IMR-90 (cell line): Measurements from ENCODE around the gene CYP46A1. TPM values are rescaled to one million over a fixed set of nuclear protein-coding genes. Genes with fewer than 3 reads are reported as not detected.

Source experiments
- ATAC-seq: fragments of 200-7000 bp; cut with Tn5 transposase; 2 replicates; pipeline ENCODE4 v1.9.1; 2020; ENCODE audit warnings: low read depth, mild to moderate bottlenecking, moderate library complexity
- BruUV-seq: library from RNA; stranded (reverse); fragments of 400-500 nt; replicated peaks from 2 replicates; lab custom pipeline; 2021; lab: Mats Ljungman, UMichigan
- CTCF ChIA-PET: fragments of 300-600 bp; formaldehyde crosslinking; extraction: SDS; loops from one replicate; lab custom pipeline; 2021; ENCODE audit warnings: antibody characterized with exemption; lab: Yijun Ruan, JAX
- POLR2A ChIA-PET: fragments of 300-600 bp; sonication (Branson Sonifier 250); formaldehyde crosslinking; loops from one replicate; lab custom pipeline; 2022; ENCODE audit warnings: antibody characterized with exemption; ENCODE audit not compliant: unreplicated experiment; lab: Charles Lee
- DNase-seq: peaks from one replicate; pipeline ENCODE4 v3.0.0; 2013
- H2AFZ ChIP-seq: replicated peaks from 2 replicates; pipeline ENCODE3; 2013; ENCODE audit warnings: low read length, mild to moderate bottlenecking; ENCODE audit not compliant: poor library complexity
- H2AK5ac ChIP-seq: 2 replicates; pipeline ENCODE4 v1.6.1; 2013; ENCODE audit warnings: low read depth, low read length, inconsistent platforms
- H2AK9ac ChIP-seq: replicated peaks from 2 replicates; pipeline ENCODE3; 2013; ENCODE audit warnings: mild to moderate bottlenecking, low read depth, low read length, moderate library complexity; ENCODE audit not compliant: poor library complexity
- H2BK120ac ChIP-seq: 2 replicates; pipeline ENCODE4 v1.6.1; 2013; ENCODE audit warnings: low read depth, low read length, inconsistent platforms
- H2BK15ac ChIP-seq: 3 replicates; pipeline ENCODE4 v1.6.1; 2013; ENCODE audit warnings: low read depth, low read length, inconsistent platforms
- H2BK20ac ChIP-seq: 2 replicates; pipeline ENCODE4 v1.6.1; 2013; ENCODE audit warnings: low read depth, mild to moderate bottlenecking, inconsistent platforms, low read length, moderate library complexity
- H2BK5ac ChIP-seq: 2 replicates; pipeline ENCODE4 v1.6.1; 2013; ENCODE audit warnings: mild to moderate bottlenecking, low read depth, low read length, inconsistent platforms; ENCODE audit not compliant: poor library complexity, severe bottlenecking
- H3K14ac ChIP-seq: replicated peaks from 2 replicates; pipeline ENCODE4 v1.6.1; 2013; ENCODE audit warnings: low read depth, low read length, inconsistent platforms
- H3K18ac ChIP-seq: 2 replicates; pipeline ENCODE4 v1.6.1; 2013; ENCODE audit warnings: low read depth, low read length, control low read depth
- H3K23ac ChIP-seq: 2 replicates; pipeline ENCODE4 v1.6.1; 2013; ENCODE audit warnings: low read depth, low read length, inconsistent platforms
- H3K27ac ChIP-seq: 2 replicates; pipeline ENCODE4 v1.5.1; 2013; ENCODE audit warnings: mild to moderate bottlenecking, control low read depth, low read length; ENCODE audit not compliant: insufficient read depth
- H3K27me3 ChIP-seq: 2 replicates; pipeline ENCODE4 v1.6.1; 2013; ENCODE audit warnings: low read length; ENCODE audit not compliant: control insufficient read depth, insufficient read depth
- H3K36me3 ChIP-seq: 2 replicates; pipeline ENCODE4 v1.6.1; 2013; ENCODE audit warnings: low read length, mixed read lengths; ENCODE audit not compliant: control insufficient read depth, insufficient read depth
- H3K4ac ChIP-seq: 2 replicates; pipeline ENCODE4 v1.6.1; 2013; ENCODE audit warnings: low read depth, low read length, inconsistent platforms
- H3K4me1 ChIP-seq: 2 replicates; pipeline ENCODE4 v1.6.1; 2013; ENCODE audit warnings: low read length, mixed read lengths; ENCODE audit not compliant: control insufficient read depth, insufficient read depth
- H3K4me2 ChIP-seq: 2 replicates; pipeline ENCODE4 v1.6.1; 2013; ENCODE audit warnings: low read depth, mild to moderate bottlenecking, control low read depth, low read length, moderate library complexity
- H3K4me3 ChIP-seq: 2 replicates; pipeline ENCODE4 v1.5.1; 2013; ENCODE audit warnings: low read depth, mild to moderate bottlenecking, control low read depth, low read length, moderate library complexity; ENCODE audit not compliant: insufficient read depth
- H3K56ac ChIP-seq: 2 replicates; pipeline ENCODE4 v1.6.1; 2013; ENCODE audit warnings: low read length, inconsistent platforms; ENCODE audit not compliant: insufficient read depth; ENCODE audit errors: extremely low read depth
- H3K79me1 ChIP-seq, 2 experiments: 2 replicates each; pipeline ENCODE4 v1.6.1; 2013; ENCODE audit warnings: low read length in 2 of 2, inconsistent platforms in 1 of 2, low read depth in 1 of 2
- H3K9ac ChIP-seq: 2 replicates; pipeline ENCODE4 v1.6.1; 2013; ENCODE audit warnings: low read depth, low read length, control low read depth
- H3K9me1 ChIP-seq: 2 replicates; pipeline ENCODE4 v1.6.1; 2013; ENCODE audit warnings: low read length, inconsistent platforms; ENCODE audit not compliant: insufficient read depth
- H3K9me3 ChIP-seq: 2 replicates; pipeline ENCODE4 v1.6.1; 2013; ENCODE audit warnings: low read length; ENCODE audit not compliant: control insufficient read depth, insufficient read depth
- H4K20me1 ChIP-seq: 2 replicates; pipeline ENCODE4 v1.6.1; 2013; ENCODE audit warnings: low read length, inconsistent platforms; ENCODE audit not compliant: insufficient read depth
- H4K5ac ChIP-seq: 2 replicates; pipeline ENCODE4 v1.6.1; 2013; ENCODE audit warnings: mild to moderate bottlenecking, low read depth, low read length, control low read depth
- H4K8ac ChIP-seq, 2 experiments: 2 replicates each; pipeline ENCODE4 v1.6.1; 2013; ENCODE audit warnings: low read depth in 2 of 2, low read length in 2 of 2, control low read depth in 1 of 2, inconsistent platforms in 1 of 2
- H4K91ac ChIP-seq: 2 replicates; pipeline ENCODE4 v1.6.1; 2013; ENCODE audit warnings: low read depth, low read length, inconsistent platforms; ENCODE audit not compliant: insufficient read depth
- BHLHE40 ChIP-seq: fragments of 150-350 bp; IDR thresholded peaks from 2 replicates; pipeline ENCODE4 v1.6.1; 2016; ENCODE audit warnings: mild to moderate bottlenecking, low read depth, low read length
- CEBPB ChIP-seq: IDR thresholded peaks from 2 replicates; pipeline ENCODE4 v1.6.1; 2012; ENCODE audit warnings: low read depth, low read length, improper control_type of control experiment
- CHD1 ChIP-seq: IDR thresholded peaks from 2 replicates; pipeline ENCODE4 v1.6.1; 2012; ENCODE audit warnings: low read depth, low read length, improper control_type of control experiment
- CTCF ChIP-seq: conservative IDR thresholded peaks from 2 replicates; pipeline ENCODE4 v1.5.1; 2012; ENCODE audit warnings: mild to moderate bottlenecking, low read depth, low read length, improper control_type of control experiment
- ELK1 ChIP-seq: fragments of 150-350 bp; IDR thresholded peaks from 2 replicates; pipeline ENCODE4 v1.6.1; 2016; ENCODE audit warnings: low read depth, mild to moderate bottlenecking, low read length, moderate library complexity, borderline replicate concordance
- FOS ChIP-seq: fragments of 150-350 bp; IDR thresholded peaks from 2 replicates; pipeline ENCODE4 v1.6.1; 2016; ENCODE audit warnings: low read depth, low read length
- MAFK ChIP-seq: IDR thresholded peaks from 2 replicates; pipeline ENCODE4 v1.6.1; 2012; ENCODE audit warnings: low read depth, low read length, improper control_type of control experiment
- MAZ ChIP-seq: IDR thresholded peaks from 2 replicates; pipeline ENCODE4 v1.6.1; 2012; ENCODE audit warnings: low read depth, mild to moderate bottlenecking, low read length, improper control_type of control experiment, moderate library complexity, borderline replicate concordance
- MXI1 ChIP-seq: IDR thresholded peaks from 2 replicates; pipeline ENCODE4 v1.6.1; 2012; ENCODE audit warnings: low read depth, mild to moderate bottlenecking, low read length, moderate library complexity, borderline replicate concordance
- POLR2A ChIP-seq: IDR thresholded peaks from 2 replicates; pipeline ENCODE4 v1.6.1; 2012; ENCODE audit warnings: mild to moderate bottlenecking, low read depth, low read length
- RAD21 ChIP-seq: IDR thresholded peaks from 2 replicates; pipeline ENCODE4 v1.6.1; 2012; ENCODE audit warnings: low read length, improper control_type of control experiment
- RCOR1 ChIP-seq: IDR thresholded peaks from 2 replicates; pipeline ENCODE4 v1.6.1; 2012; ENCODE audit warnings: mild to moderate bottlenecking, low read length, improper control_type of control experiment; ENCODE audit not compliant: insufficient replicate concordance
- RFX5 ChIP-seq: IDR thresholded peaks from 2 replicates; pipeline ENCODE4 v1.8.0; 2012; ENCODE audit warnings: low read depth, mild to moderate bottlenecking, low read length, moderate library complexity
- SMC3 ChIP-seq: fragments of 150-350 bp; IDR thresholded peaks from 2 replicates; pipeline ENCODE4 v1.6.1; 2016; ENCODE audit warnings: low read depth, mild to moderate bottlenecking, antibody characterized with exemption, low read length, moderate library complexity
- USF2 ChIP-seq: fragments of 150-350 bp; IDR thresholded peaks from 2 replicates; pipeline ENCODE4 v1.6.1; 2017; ENCODE audit warnings: mild to moderate bottlenecking, antibody characterized with exemption, low read length, low read depth
- WGBS, 2 experiments: methylation state at CpG; one replicate each; pipeline versions ENCODE4 v1.1.5 to v1.1.7; 2013; ENCODE audit warnings: missing lambda C conversion rate in 2 of 2; ENCODE audit not compliant: insufficient read length in 1 of 2; ENCODE audit errors: extremely low coverage in 2 of 2; 5-methylcytosine and 5-hydroxymethylcytosine counted together
- dilution Hi-C: fragments of 300-500 bp; cut with HindIII; formaldehyde crosslinking; loops from one replicate; pipeline ENCODE4 v1.14.3; 2018; ENCODE audit warnings: low sequenced_read_pairs; ENCODE audit not compliant: unreplicated experiment
- in situ Hi-C: fragments of 300-500 bp; cut with MboI; formaldehyde crosslinking; loops from 3 replicates; pipeline ENCODE4 v1.14.3; 2019; ENCODE audit warnings: low sequenced_read_pairs, inconsistent platforms, mixed read lengths
- intact Hi-C: fragments of 100-400 bp; cut with micrococcal nuclease; formaldehyde crosslinking; loops from 2 replicates; pipeline ENCODE4 v1.10.0; 2022
- polyA plus RNA-seq, 3 experiments: library from polyadenylated mRNA; depleted of rRNA; stranded (reverse); fragments of >200 nt; gene quantifications; 2 replicates each; pipeline ENCODE4 v1.2.3, GENCODE V29; 2012; ENCODE audit warnings: low replicate concordance in 1 of 3
- total RNA-seq: library from RNA; depleted of rRNA; stranded (reverse); fragments of >200 nt; gene quantifications from 2 replicates; pipeline ENCODE4 v1.2.3, GENCODE V29; 2012

Gene CYP46A1
- total and polyA plus RNA-seq, 2 of the 4 experiments (the other 2 are of a cell fraction) = 0.18 to 0.31 TPM

GRCh38 chr14:99664058-99664936 lies 19.8 kb upstream of the CYP46A1 start:
- CTCF ChIA-PET = no interaction called here
- H2BK120ac ChIP-seq = no peak overlapping the region
- H3K27me3 ChIP-seq = peaks cover 25% of the 10 kb centered on the region
- no peak overlapping the region for H3K27ac ChIP-seq
- H4K5ac ChIP-seq = no peak overlapping the region
- no peak overlapping the region for H2AK5ac ChIP-seq
- in situ Hi-C loops (no loop called here), intact Hi-C loops (no loop called here), dilution Hi-C loops (no loop called here)
- no peak overlapping the region for H3K4ac ChIP-seq
- H3K9me1 ChIP-seq = 0 out of 2 replicates have a peak, but pooled peaks cover 4% of the 10 kb centered on the region
- H4K20me1 ChIP-seq = no peaks in the 10 kb centered on the region
- BruUV-seq = no TSS peak
- no peak overlapping the region for H3K4me3 ChIP-seq
- no peak overlapping the region for H2BK15ac ChIP-seq
- H4K8ac ChIP-seq = no peak overlapping the region
- no peaks in the 10 kb centered on the region for H3K36me3 ChIP-seq
- H3K79me1 ChIP-seq = no peaks in the 10 kb centered on the region
- no peak overlapping the region for H2AFZ ChIP-seq
- H3K18ac ChIP-seq = no peak overlapping the region
- POLR2A ChIA-PET = interaction anchor here (0.6 kb wide), 1 partner anchor 1150 kb away, joined by 6 read pairs; no protein-coding TSS in a partner anchor
- H3K23ac ChIP-seq = no peak overlapping the region
- H3K9ac ChIP-seq = no peak overlapping the region
- no peak overlapping the region for H3K56ac ChIP-seq
- DNase-seq (no peak), ATAC-seq (no peak)
- H4K91ac ChIP-seq = no peak overlapping the region
- H2BK20ac ChIP-seq = no peak overlapping the region
- H2BK5ac ChIP-seq = no peak overlapping the region
- no peak overlapping the region for H3K14ac ChIP-seq
- H3K9me3 ChIP-seq = no peaks in the 10 kb centered on the region
- H3K4me1 ChIP-seq = no peaks in the 10 kb centered on the region
- no peak overlapping the region for H2AK9ac ChIP-seq
- WGBS, 2 experiments = no CpG with 5 or more reads among the region's 8 CpGs
- H3K4me2 ChIP-seq = no peak overlapping the region
- TF ChIP-seq FOS (no peak), BHLHE40 (no peak), USF2 (no peak), CEBPB (no peak), MXI1 (no peak), MAZ (no peak), MAFK (no peak), SMC3 (no peak), RAD21 (no peak), CHD1 (no peak), ELK1 (no peak), POLR2A (no peak), RFX5 (no peak), CTCF (no peak), RCOR1 (no peak)
